T-helper 2 cell treated with Interferon-gamma antibody and Interleukin-4, amounts not matched to agents 5 μg/mL and 100 μg/mL, for 36 hours (primary cell): Measurements from ENCODE around the gene SMURF1.

Experiments used
- DNase-seq: peaks from one replicate; pipeline ENCODE4 v3.0.0; 2021; ENCODE audit warnings: low spot score
- H3K27ac Mint-ChIP-seq: one replicate; pipeline ENCODE4 v1.8.0; 2021; ENCODE audit warnings: mild to moderate bottlenecking, mixed read lengths
- H3K27me3 Mint-ChIP-seq: one replicate; pipeline ENCODE4 v1.8.0; 2021; ENCODE audit warnings: low read depth, mixed read lengths
- H3K36me3 Mint-ChIP-seq: one replicate; pipeline ENCODE4 v1.8.0; 2021; ENCODE audit warnings: low read depth, mixed read lengths
- H3K4me1 Mint-ChIP-seq: one replicate; pipeline ENCODE4 v1.8.0; 2021; ENCODE audit warnings: low read depth, mixed read lengths
- H3K4me3 Mint-ChIP-seq: one replicate; pipeline ENCODE4 v1.8.0; 2022; ENCODE audit warnings: mild to moderate bottlenecking, moderate library complexity, mixed read lengths
- H3K9me3 Mint-ChIP-seq: one replicate; pipeline ENCODE4 v1.8.0; 2021; ENCODE audit warnings: mixed read lengths

SMURF1 gene

DNA sequence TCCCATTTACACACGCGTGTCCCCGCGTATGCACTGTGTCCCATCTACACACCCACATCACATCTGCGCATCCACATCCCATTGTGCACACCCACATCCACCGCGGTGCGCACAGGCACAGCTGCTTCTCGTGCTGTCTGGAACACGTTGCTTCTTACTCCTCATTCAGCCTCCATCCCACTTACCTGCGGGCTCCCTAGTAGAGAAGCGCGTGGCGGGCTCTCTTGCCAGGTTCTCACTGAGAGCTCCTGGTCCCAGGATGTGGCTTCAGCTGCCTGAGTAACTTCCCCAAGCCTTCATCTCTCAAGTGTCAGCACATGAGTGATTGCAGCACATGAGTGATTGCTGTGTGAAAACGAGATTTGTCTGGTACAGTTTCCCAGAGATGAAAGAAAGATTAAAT is 147.8 kb downstream of the SMURF1 start:
- Mint-ChIP-seq H3K27me3 (no peaks in the 10 kb centered on the region), H3K4me1 (peaks cover 4% of the 10 kb centered on the region), H3K27ac (no peak overlapping the region), H3K4me3 (no peak overlapping the region), H3K9me3 (no peaks in the 10 kb centered on the region), H3K36me3 (peaks cover 54% of the 10 kb centered on the region)
- no peak for DNase-seq

DNA sequence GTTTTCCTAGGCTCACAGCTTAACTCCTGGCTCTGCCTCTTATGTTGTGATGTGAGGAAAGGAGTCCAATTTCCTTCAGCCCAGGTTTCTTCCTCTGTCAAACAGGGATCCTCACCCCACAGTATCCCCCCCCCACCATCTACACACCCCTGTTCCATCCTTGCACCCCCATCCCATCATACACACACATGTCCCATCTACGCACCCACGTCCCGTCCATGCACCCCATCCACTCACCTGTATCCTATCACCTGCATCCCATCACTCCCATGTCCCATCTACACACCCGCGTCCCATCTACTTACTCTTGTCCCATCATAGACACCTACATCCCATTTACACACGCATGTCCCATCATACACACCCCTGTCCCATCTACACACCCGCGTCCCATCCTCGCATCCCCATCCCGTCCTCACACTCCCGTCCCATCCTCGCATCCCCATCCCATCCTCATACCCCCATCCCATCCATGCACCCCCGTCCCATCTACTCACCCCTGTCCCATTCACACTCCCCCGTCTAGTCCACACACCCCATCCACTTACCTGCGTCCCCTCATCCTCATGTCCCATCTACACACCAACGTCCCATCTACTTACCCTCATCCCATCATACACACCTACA is 148.3 kb downstream of the SMURF1 start:
- H3K9me3 Mint-ChIP-seq = no peaks in the 10 kb centered on the region
- no peaks in the 10 kb centered on the region for H3K27me3 Mint-ChIP-seq
- peaks cover 52% of the 10 kb centered on the region for H3K36me3 Mint-ChIP-seq
- DNase-seq = no peak
- no peak overlapping the region for H3K4me3 Mint-ChIP-seq
- peaks cover 4% of the 10 kb centered on the region for H3K4me1 Mint-ChIP-seq
- no peak overlapping the region for H3K27ac Mint-ChIP-seq

DNA sequence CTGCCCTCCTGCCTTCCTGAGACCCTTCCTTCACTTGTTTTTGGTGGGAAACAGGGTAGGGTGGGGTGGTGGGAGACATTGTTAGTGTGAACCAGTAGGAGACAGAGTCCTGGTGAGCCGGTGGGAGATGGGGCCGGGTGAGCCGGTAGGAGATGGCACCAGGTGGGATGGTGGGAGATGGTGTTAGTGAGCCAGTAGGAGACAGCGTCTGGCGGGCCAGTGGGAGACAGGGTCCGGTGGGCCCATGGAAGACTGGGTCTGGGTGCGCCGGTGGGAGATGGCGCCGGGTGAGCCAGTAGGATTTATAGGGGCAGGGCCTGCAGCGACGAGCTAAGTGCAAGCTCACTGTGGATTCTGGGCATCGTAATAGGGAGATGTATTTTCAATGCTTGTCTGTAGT is 148.8 kb downstream of the SMURF1 start:
- H3K4me3 Mint-ChIP-seq = no peak overlapping the region
- no peak overlapping the region for H3K27ac Mint-ChIP-seq
- peaks cover 4% of the 10 kb centered on the region for H3K4me1 Mint-ChIP-seq
- peaks cover 55% of the 10 kb centered on the region for H3K36me3 Mint-ChIP-seq
- no peak for DNase-seq
- H3K27me3 Mint-ChIP-seq = no peaks in the 10 kb centered on the region
- no peaks in the 10 kb centered on the region for H3K9me3 Mint-ChIP-seq

DNA sequence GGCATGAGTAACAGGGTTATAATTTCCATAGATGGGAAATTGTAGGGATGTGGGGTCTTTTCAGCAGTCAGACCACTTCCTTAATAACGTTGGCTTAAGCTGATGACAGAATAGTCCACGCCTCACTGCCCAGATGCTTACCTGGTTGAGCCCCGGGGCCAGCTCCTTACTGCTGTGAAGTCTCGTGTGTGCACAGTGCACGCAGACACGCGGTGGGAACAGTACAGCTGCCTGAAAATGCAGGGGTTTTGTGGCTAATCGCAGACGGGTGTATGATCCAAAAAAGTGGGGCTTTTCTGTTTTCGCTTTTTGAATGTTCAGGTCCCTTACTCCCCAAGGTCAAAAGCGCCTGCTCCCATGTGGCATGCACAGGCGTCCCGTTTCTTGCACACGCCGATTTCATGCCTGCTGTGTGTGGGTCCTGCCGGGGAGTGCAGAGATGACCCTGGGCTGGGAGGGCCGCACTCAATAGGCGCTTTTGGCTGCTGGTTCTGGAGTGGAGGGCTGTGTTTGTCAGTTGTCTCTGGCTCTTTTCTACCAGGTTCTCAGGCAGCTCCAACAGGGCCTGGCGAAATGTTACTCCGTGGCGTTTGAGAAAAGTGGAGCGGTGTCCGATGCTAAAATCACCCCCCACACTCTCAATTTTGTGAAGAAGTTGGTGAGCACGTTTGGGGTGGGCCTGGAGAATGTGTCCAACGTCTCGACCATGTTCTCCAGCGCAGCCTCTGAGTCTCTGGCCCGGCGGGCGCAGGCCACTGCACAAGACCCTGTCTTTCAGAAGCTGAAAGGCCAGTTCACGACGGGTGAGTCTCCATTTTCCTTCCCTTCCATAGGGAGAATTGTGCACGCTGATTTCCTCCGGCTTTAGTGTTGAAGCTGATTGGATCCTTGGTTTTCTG is 149.6 kb downstream of the SMURF1 start:
- peaks cover 57% of the 10 kb centered on the region for H3K36me3 Mint-ChIP-seq
- no peak overlapping the region for H3K27ac Mint-ChIP-seq
- DNase-seq = no peak
- peaks cover 4% of the 10 kb centered on the region for H3K4me1 Mint-ChIP-seq
- H3K4me3 Mint-ChIP-seq = no peak overlapping the region
- H3K9me3 Mint-ChIP-seq = no peaks in the 10 kb centered on the region
- H3K27me3 Mint-ChIP-seq = no peaks in the 10 kb centered on the region

DNA sequence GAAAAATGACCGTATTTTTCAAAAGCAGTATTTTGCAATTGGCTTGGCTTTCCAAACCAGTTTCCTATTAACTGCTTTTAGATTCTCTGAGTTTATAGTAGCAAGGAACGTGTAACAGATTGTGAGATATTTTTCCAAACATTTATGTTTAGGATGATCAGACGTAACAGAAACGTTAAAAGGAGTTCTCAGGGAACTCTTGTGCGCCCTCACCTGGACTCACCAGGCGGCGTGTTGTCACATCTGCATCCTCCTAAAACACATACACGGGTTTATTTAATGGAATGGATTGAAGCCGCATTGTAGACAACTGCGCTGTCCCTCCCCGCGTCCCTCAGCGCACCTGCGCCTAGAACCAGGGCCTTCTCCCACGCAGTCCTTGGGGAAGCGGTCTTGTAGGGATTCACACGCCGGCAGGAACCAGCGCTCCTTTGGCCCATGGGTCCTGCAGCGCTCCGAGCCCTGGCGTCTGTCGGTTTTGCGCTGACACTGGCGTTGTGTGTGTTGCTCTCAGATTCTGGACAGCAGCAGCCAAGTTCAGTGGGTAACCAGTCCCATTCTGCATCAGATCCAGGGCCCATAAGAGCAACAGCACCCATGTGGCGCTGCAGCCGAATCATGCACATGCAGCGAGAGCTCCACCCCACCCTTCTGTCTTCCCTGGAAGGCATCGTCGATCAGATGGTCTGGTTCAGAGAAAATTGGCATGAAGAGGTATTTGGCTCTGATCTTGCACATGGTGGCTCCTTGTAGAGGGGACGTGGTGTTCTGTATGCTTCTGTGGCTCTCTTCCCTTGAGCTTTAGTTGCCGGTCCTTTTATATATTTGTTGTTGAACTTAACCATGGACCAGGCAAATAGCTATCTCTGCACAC is 150.6 kb downstream of the SMURF1 start:
- DNase-seq = no peak
- H3K4me1 Mint-ChIP-seq = peaks cover 4% of the 10 kb centered on the region
- no peak overlapping the region for H3K4me3 Mint-ChIP-seq
- H3K36me3 Mint-ChIP-seq = peaks cover 61% of the 10 kb centered on the region
- no peaks in the 10 kb centered on the region for H3K27me3 Mint-ChIP-seq
- H3K9me3 Mint-ChIP-seq = no peaks in the 10 kb centered on the region
- no peak overlapping the region for H3K27ac Mint-ChIP-seq

DNA sequence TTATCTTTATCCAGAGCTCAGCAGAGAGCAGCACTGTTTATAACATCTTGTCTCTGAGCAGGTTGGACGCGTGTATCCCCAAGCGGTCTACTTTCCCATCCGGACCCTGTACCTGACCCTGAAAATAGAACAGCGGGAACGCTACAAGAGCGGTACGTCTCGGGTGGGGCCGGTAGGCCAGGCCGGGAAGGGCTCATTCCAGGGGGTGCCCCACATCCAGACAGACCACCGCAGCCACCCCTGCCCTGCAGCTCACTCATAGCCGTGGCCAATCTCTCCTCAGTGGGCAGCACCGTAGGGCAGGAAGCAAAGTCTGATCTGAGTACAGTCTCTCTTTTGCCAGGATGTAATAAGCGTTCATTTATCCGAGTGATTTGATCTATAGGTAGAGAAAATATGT is 151.8 kb downstream of the SMURF1 start:
- Mint-ChIP-seq H3K27ac (no peak overlapping the region), H3K4me3 (no peak overlapping the region), H3K9me3 (no peaks in the 10 kb centered on the region), H3K27me3 (no peaks in the 10 kb centered on the region), H3K36me3 (peaks cover 70% of the 10 kb centered on the region), H3K4me1 (peaks cover 4% of the 10 kb centered on the region)
- no peak for DNase-seq

DNA sequence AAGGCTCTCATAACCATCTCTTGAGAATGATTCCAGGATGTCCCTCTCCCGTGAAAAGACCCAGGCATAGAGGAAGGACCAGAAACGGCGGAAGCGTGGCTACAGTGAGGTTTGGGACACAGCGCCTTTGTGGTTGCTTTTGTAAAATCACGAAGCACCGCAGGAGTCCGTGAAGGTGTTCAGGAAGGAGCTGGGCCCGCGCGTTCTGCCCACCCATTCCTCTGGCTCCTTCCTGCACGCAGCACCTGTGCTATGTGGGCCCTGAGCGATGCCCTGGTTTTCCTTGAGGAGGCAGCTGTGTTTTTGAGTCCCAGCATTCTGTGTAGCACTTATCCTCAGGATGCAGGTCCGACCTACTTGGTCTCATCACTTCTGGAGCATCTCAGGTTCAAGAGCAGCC is 152.8 kb downstream of the SMURF1 start:
- H3K27me3 Mint-ChIP-seq = no peaks in the 10 kb centered on the region
- peaks cover 78% of the 10 kb centered on the region for H3K36me3 Mint-ChIP-seq
- DNase-seq = no peak
- H3K4me1 Mint-ChIP-seq = peaks cover 3% of the 10 kb centered on the region
- no peak overlapping the region for H3K4me3 Mint-ChIP-seq
- peaks cover 4% of the 10 kb centered on the region for H3K9me3 Mint-ChIP-seq
- H3K27ac Mint-ChIP-seq = no peak overlapping the region

DNA sequence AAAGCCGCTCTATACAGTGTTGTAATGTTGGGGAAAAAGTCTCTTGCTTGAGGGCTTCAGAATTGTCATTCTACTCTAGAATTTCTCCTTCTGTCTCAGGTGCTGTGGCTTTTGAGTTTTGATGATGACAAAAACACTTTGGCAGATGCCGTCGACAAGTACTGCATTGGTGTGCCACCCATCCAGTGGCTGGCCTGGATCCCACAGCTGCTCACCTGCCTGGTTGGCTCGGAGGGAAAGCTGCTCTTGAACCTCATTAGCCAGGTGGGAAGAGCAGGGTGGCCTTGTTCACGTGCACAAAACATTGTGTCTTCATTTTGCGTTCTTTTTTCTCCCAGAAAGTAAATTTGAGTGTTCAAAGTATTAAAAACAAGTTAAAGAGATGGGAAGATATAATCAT is 153.6 kb downstream of the SMURF1 start:
- no peak overlapping the region for H3K27ac Mint-ChIP-seq
- no peak for DNase-seq
- peaks cover 78% of the 10 kb centered on the region for H3K36me3 Mint-ChIP-seq
- H3K9me3 Mint-ChIP-seq = peaks cover 9% of the 10 kb centered on the region
- no peaks in the 10 kb centered on the region for H3K4me1 Mint-ChIP-seq
- no peak overlapping the region for H3K4me3 Mint-ChIP-seq
- no peaks in the 10 kb centered on the region for H3K27me3 Mint-ChIP-seq

DNA sequence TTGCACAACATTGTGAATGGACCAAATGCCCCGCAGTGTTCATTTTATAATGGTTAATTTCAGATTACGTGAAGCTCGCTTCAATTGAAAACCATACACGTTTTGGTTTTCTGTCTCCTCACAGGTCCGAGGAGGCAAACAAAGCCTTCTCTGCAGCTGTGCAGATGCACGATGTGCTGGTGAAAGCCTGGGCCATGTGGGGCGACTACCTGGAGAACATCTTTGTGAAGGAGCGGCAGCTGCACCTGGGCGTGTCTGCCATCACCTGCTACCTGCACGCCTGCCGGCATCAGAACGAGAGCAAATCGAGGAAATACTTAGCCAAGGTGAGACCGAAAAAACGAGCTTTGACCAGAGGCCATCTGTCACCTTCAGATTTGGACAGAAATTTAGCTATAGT is 155.3 kb downstream of the SMURF1 start:
- Mint-ChIP-seq H3K4me3 (no peak overlapping the region), H3K36me3 (peaks cover 85% of the 10 kb centered on the region), H3K27me3 (no peaks in the 10 kb centered on the region), H3K9me3 (peaks cover 9% of the 10 kb centered on the region), H3K4me1 (no peaks in the 10 kb centered on the region), H3K27ac (no peak overlapping the region)
- DNase-seq = no peak

DNA sequence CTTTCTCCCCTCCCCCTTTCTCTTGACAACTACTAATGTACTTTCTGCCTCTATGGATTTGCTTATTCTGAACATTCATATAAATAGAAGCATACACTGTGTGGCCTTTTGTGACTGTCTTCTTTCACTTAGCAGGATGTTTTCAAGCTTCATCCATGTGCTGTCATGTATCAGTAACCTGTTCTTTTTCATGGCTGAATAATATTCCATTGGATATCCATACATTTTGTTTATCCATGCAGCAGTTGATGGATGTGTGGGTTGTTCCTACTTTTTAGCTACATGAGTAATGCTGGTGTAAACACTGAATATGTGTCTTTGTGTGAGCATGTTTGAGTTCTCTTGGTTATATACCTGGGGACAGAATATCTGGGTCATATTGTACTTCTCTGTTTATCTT is 158.0 kb downstream of the SMURF1 start:
- H3K27me3 Mint-ChIP-seq = no peaks in the 10 kb centered on the region
- H3K4me3 Mint-ChIP-seq = no peak overlapping the region
- H3K9me3 Mint-ChIP-seq = peaks cover 9% of the 10 kb centered on the region
- DNase-seq = no peak
- H3K4me1 Mint-ChIP-seq = no peaks in the 10 kb centered on the region
- H3K27ac Mint-ChIP-seq = no peak overlapping the region
- peaks cover 84% of the 10 kb centered on the region for H3K36me3 Mint-ChIP-seq

DNA sequence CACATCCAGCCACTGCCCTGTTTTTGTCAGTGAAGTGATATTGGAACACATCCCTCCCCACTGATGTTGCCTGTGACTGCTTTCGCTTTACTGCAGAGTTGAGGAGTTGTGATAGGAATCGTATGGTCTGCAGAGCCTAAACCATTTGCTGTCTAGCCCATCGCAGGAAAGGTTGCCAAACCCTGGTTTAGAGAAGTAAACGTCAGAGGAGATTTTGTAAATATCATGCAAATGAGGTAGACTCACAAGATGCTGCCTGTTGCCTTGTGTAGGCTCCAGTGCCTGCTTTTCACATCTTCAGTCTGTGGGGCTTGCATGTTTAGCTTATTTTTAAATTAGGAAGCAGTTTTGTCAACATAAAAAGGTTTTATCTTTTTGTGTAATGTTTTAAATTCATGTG is 158.5 kb downstream of the SMURF1 start:
- no peaks in the 10 kb centered on the region for H3K4me1 Mint-ChIP-seq
- H3K27ac Mint-ChIP-seq = no peak overlapping the region
- H3K27me3 Mint-ChIP-seq = no peaks in the 10 kb centered on the region
- H3K9me3 Mint-ChIP-seq = peaks cover 9% of the 10 kb centered on the region
- no peak for DNase-seq
- no peak overlapping the region for H3K4me3 Mint-ChIP-seq
- peaks cover 85% of the 10 kb centered on the region for H3K36me3 Mint-ChIP-seq

DNA sequence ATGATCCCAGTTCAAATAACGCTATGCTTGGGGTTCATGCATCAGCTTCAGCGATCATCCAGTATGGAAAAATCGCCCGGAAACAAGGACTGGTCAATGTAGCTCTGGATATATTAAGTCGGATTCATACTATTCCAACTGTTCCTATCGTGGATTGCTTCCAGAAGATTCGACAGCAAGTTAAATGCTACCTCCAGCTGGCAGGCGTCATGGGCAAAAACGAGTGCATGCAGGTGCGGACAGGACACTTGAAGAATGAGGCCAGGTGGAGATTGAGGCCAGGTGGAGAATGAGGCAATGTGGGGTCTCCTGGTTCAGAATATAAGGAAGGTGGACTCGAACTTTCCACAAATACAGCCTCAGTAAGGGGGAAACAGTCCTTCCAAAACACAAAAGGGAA is 159.8 kb downstream of the SMURF1 start:
- no peak for DNase-seq
- Mint-ChIP-seq H3K27ac (no peak overlapping the region), H3K27me3 (no peaks in the 10 kb centered on the region), H3K4me1 (no peaks in the 10 kb centered on the region), H3K9me3 (peaks cover 9% of the 10 kb centered on the region), H3K4me3 (no peak overlapping the region), H3K36me3 (peaks cover 82% of the 10 kb centered on the region)

DNA sequence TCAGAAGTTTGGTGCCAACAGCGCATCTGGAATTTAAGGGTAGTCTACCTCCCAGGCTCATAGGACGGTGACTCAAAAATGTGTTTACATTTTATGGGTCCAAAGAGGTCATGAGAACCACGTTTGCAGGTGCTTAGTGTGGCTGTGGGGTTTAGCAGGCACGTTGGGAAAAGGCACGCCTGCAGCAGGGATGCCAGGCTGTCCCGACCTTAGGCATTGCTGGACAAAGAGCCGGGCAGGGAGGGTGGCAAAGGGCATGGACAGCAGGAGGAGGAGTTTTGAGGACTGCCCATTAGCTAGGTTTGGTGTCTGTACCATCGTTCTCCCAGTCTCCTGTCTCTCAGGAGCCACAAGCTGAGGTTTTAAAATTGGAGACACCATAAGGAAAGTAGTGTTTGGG is 161.2 kb downstream of the SMURF1 start:
- H3K27ac Mint-ChIP-seq = no peak overlapping the region
- peaks cover 9% of the 10 kb centered on the region for H3K9me3 Mint-ChIP-seq
- no peaks in the 10 kb centered on the region for H3K4me1 Mint-ChIP-seq
- no peak for DNase-seq
- peaks cover 74% of the 10 kb centered on the region for H3K36me3 Mint-ChIP-seq
- no peaks in the 10 kb centered on the region for H3K27me3 Mint-ChIP-seq
- H3K4me3 Mint-ChIP-seq = no peak overlapping the region

DNA sequence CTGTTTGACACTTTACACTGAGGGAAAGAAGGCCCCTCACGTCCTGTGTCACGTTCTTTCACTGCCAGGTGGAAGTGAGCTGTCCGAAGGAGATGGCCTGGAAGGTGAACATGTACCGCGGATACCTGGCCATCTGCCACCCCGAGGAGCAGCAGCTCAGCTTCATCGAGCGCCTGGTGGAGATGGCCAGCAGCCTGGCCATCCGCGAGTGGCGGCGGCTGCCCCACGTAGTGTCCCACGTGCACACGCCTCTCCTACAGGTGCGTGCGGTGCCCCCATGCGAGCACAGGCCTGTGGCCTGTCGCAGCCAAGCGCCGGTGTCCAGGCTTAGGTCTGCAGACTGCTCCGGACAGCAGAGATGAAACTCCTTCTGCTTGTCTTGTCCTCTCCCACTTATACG is 162.2 kb downstream of the SMURF1 start:
- Mint-ChIP-seq H3K27ac (no peak overlapping the region), H3K36me3 (peaks cover 68% of the 10 kb centered on the region)

More for the DNA sequence above, 162.2 kb downstream of the SMURF1 start:
- DNase-seq = no peak
- H3K4me3 Mint-ChIP-seq = no peak overlapping the region
- no peaks in the 10 kb centered on the region for H3K27me3 Mint-ChIP-seq
- no peaks in the 10 kb centered on the region for H3K4me1 Mint-ChIP-seq
- peaks cover 9% of the 10 kb centered on the region for H3K9me3 Mint-ChIP-seq
